CD14-positive monocyte (primary cell): Measurements from ENCODE around the gene BLOC1S1. TPM values are rescaled to one million over a fixed set of nuclear protein-coding genes. Genes with fewer than 3 reads are reported as not detected.
A peak's percentile ranks its signal among the peaks of the same experiment; 100 is the strongest.

Experiments
- DNase-seq, 3 donors: peaks; one replicate each; pipeline ENCODE4 v3.0.0-alpha.2; 2011 to 2022
- H2AFZ ChIP-seq: 2 replicates; pipeline ENCODE4 v1.6.0; 2012; ENCODE audit warnings: mild to moderate bottlenecking, low read depth, low read length, inconsistent platforms; ENCODE audit not compliant: insufficient read depth, poor library complexity, severe bottlenecking
- H3K27ac ChIP-seq, 2 donors: 1 replicate in 1 of 2; 2 replicates in 1 of 2; pipeline ENCODE4 v1.5.1; 2012 to 2013; ENCODE audit warnings: low read length in 2 of 2, control low read depth in 1 of 2, inconsistent platforms in 1 of 2, low read depth in 1 of 2, mild to moderate bottlenecking in 1 of 2
- H3K27me3 ChIP-seq, 2 donors: one replicate each; pipeline versions ENCODE4 v1.6.0 to v1.6.1; 2011 to 2013; ENCODE audit warnings: low read length in 2 of 2; ENCODE audit not compliant: control insufficient read depth in 2 of 2, insufficient read depth in 2 of 2
- H3K36me3 ChIP-seq, 2 donors: replicated peaks in 1 of 2; 1 replicate in 1 of 2; 2 replicates in 1 of 2; pipeline versions ENCODE4 v1.5.1 to v1.6.1; 2012 to 2013; ENCODE audit warnings: low read length in 2 of 2, control low read depth in 1 of 2, inconsistent platforms in 1 of 2, mild to moderate bottlenecking in 1 of 2; ENCODE audit not compliant: insufficient read depth in 2 of 2, control insufficient read depth in 1 of 2
- H3K4me1 ChIP-seq, 2 donors: 1 replicate in 1 of 2; 2 replicates in 1 of 2; pipeline versions ENCODE4 v1.5.1 to v1.6.1; 2012 to 2013; ENCODE audit warnings: low read length in 2 of 2, control low read depth in 1 of 2, inconsistent platforms in 1 of 2, mild to moderate bottlenecking in 1 of 2, moderate library complexity in 1 of 2; ENCODE audit not compliant: insufficient read depth in 2 of 2, control insufficient read depth in 1 of 2
- H3K4me2 ChIP-seq: replicated peaks from 2 replicates; pipeline ENCODE3; 2012; ENCODE audit warnings: low read length, moderate library complexity, mild to moderate bottlenecking; ENCODE audit not compliant: poor library complexity, severe bottlenecking; ENCODE audit errors: extremely low read depth
- H3K4me3 ChIP-seq, 3 experiments: fragments of 200-600 bp in 1 of 3; sonication (generic) in 1 of 3; replicated peaks in 1 of 3; 1 replicate in 2 of 3; 2 replicates in 1 of 3; pipeline ENCODE4 v1.5.1; 2011 to 2013; ENCODE audit warnings: low read length in 3 of 3, mild to moderate bottlenecking in 3 of 3, control low read depth in 2 of 3, low read depth in 2 of 3, inconsistent platforms in 1 of 3, moderate library complexity in 1 of 3
- H3K79me2 ChIP-seq: 2 replicates; pipeline ENCODE4 v1.6.0; 2012; ENCODE audit warnings: mild to moderate bottlenecking, control low read depth, inconsistent platforms, low read length, moderate library complexity; ENCODE audit not compliant: insufficient read depth
- H3K9ac ChIP-seq: 2 replicates; pipeline ENCODE4 v1.6.0; 2017; ENCODE audit warnings: low read length, mild to moderate bottlenecking; ENCODE audit not compliant: insufficient read depth, poor library complexity, severe bottlenecking
- H3K9me3 ChIP-seq, 2 donors: replicated peaks in 1 of 2; 1 replicate in 1 of 2; 2 replicates in 1 of 2; pipeline versions ENCODE4 v1.5.1 to v1.6.1; 2012 to 2013; ENCODE audit warnings: low read length in 2 of 2, control low read depth in 1 of 2; ENCODE audit not compliant: control insufficient read depth in 1 of 2, insufficient read depth in 1 of 2
- H4K20me1 ChIP-seq: 2 replicates; pipeline ENCODE4 v1.6.0; 2012; ENCODE audit warnings: mild to moderate bottlenecking, low read length, control low read depth, moderate library complexity; ENCODE audit not compliant: insufficient read depth
- H3K27ac Mint-ChIP-seq, 7 donors: one replicate each; pipeline ENCODE4 v1.8.0; 2020; ENCODE audit warnings: mild to moderate bottlenecking in 7 of 7, mixed read lengths in 7 of 7, moderate library complexity in 6 of 7, inconsistent platforms in 2 of 7
- H3K27me3 Mint-ChIP-seq, 3 donors: one replicate each; pipeline ENCODE4 v1.8.0; 2021 to 2022; ENCODE audit warnings: low read depth in 3 of 3, mild to moderate bottlenecking in 3 of 3, mixed read lengths in 3 of 3, moderate library complexity in 3 of 3, inconsistent platforms in 1 of 3
- H3K36me3 Mint-ChIP-seq, 2 donors: one replicate each; pipeline ENCODE4 v1.8.0; 2020; ENCODE audit warnings: mixed read lengths in 2 of 2, inconsistent platforms in 1 of 2, mild to moderate bottlenecking in 1 of 2
- H3K4me1 Mint-ChIP-seq: one replicate; pipeline ENCODE4 v1.8.0; 2020; ENCODE audit warnings: mild to moderate bottlenecking, mixed read lengths
- H3K4me3 Mint-ChIP-seq, 2 donors: one replicate each; pipeline ENCODE4 v1.8.0; 2020; ENCODE audit warnings: mild to moderate bottlenecking in 2 of 2, mixed read lengths in 2 of 2, moderate library complexity in 1 of 2
- H3K9me3 Mint-ChIP-seq, 7 donors: one replicate each; pipeline ENCODE4 v1.8.0; 2020 to 2022; ENCODE audit warnings: mixed read lengths in 7 of 7, mild to moderate bottlenecking in 6 of 7, moderate library complexity in 6 of 7, inconsistent platforms in 2 of 7
- WGBS: methylation state at CpG from one replicate; pipeline ENCODE4 v1.1.5; 2013; ENCODE audit warnings: missing lambda C conversion rate; ENCODE audit not compliant: insufficient coverage; 5-methylcytosine and 5-hydroxymethylcytosine counted together
- intact Hi-C, 2 donors: fragments of 100-400 bp; cut with micrococcal nuclease; formaldehyde crosslinking; loops; one replicate each; pipeline versions ENCODE4 v1.15.0 to v1.15.1; 2023
- polyA plus RNA-seq, 3 donors: library from polyadenylated mRNA; depleted of rRNA in 1 of 3; unstranded in 2 of 3; stranded (reverse) in 1 of 3; fragments of 300-500 nt in 2 of 3; fragments of >200 nt in 1 of 3; fragmentation: Illumina TruSeq in 2 of 3; gene quantifications; 1 replicate in 2 of 3; 2 replicates in 1 of 3; pipeline ENCODE4 v1.2.3, GENCODE V29; 2012 to 2021
- TF ChIP-seq, protein P1 (sequence below): fragments of 200-600 bp; IDR thresholded peaks from one replicate; pipeline ENCODE4 v1.8.0; 2022; ENCODE audit warnings: antibody characterized with exemption, mild to moderate bottlenecking

Gene BLOC1S1
- polyA plus RNA-seq, 3 donors: 222 to 358 (median 223) TPM

- Histone ChIP-seq H3K4me3 (no peak overlapping the region), H3K27me3 (peaks cover 2 to 4% of the 10 kb centered on the region in 2 donors), H3K9ac (no peak overlapping the region), H3K36me3 (no peaks in the 10 kb centered on the region), H3K9me3 (no peaks in the 10 kb centered on the region), H3K4me2 (no peak overlapping the region), H3K27ac (no peak overlapping the region), H2AFZ (peak overlapping the region; percentile 91), H4K20me1 (no peaks in the 10 kb centered on the region), H3K4me1 (peaks cover 11 to 18% of the 10 kb centered on the region in 2 donors), H3K79me2 (no peaks in the 10 kb centered on the region)
- 61% methylated on average over 6 of the region's 6 CpGs for WGBS
- Mint-ChIP-seq H3K27ac (peak overlapping the region in 4 of 7 donors; percentile 2 to 73 (median 16)), H3K9me3 (no peaks in the 10 kb centered on the region), H3K27me3 (peaks cover 10 to 18% (median 14%) of the 10 kb centered on the region in 3 donors), H3K4me1 (peaks cover 22% of the 10 kb centered on the region), H3K36me3 (peaks cover 0 to 3% of the 10 kb centered on the region in 2 donors), H3K4me3 (peak overlapping the region in 1 of 2 donors; percentile 9)
- peak; percentile 51 to 65 (median 59) for DNase-seq
- TF ChIP-seq, protein P1, sequence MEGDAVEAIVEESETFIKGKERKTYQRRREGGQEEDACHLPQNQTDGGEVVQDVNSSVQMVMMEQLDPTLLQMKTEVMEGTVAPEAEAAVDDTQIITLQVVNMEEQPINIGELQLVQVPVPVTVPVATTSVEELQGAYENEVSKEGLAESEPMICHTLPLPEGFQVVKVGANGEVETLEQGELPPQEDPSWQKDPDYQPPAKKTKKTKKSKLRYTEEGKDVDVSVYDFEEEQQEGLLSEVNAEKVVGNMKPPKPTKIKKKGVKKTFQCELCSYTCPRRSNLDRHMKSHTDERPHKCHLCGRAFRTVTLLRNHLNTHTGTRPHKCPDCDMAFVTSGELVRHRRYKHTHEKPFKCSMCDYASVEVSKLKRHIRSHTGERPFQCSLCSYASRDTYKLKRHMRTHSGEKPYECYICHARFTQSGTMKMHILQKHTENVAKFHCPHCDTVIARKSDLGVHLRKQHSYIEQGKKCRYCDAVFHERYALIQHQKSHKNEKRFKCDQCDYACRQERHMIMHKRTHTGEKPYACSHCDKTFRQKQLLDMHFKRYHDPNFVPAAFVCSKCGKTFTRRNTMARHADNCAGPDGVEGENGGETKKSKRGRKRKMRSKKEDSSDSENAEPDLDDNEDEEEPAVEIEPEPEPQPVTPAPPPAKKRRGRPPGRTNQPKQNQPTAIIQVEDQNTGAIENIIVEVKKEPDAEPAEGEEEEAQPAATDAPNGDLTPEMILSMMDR: peak; percentile 83
- intact Hi-C loops: loop anchor here in 1 of 2 donors (5.0 kb wide), 1 partner anchor 190 kb away; the partner anchor contains the start of gene PYM1
These were observed 21.1 kb downstream of the BLOC1S1 start for GRCh38 chr12:55736780-55737580.

DNA sequence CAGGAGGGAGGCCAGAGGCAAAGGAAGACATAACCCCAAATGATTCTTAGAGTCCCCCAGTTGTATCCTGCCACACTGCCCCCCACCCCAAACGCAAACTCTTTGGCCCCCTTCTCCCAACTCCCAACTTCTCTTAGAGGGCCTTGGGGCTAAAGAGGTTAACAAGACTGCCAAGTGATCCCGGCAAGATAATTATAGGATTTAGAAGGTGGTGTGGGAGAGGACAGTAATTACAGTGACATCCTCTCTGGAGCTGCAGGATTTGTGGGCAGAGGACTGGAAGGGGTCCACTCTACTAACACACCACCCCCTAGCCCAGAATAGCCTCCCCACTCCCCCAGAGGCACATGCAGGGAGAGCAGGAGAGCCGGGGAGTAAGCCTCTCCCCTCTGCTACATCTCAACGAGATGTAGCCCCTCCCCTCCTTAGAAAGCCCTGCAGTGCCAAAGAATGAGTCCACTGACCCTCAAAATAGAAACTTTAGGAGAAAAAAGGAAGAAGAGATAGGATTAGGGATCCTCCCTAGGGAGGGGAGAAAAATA is 21.8 kb downstream of the BLOC1S1 start:
- H3K27ac Mint-ChIP-seq: peak overlapping the region in 3 of 7 donors; percentile 9 to 90 (median 48)
- Histone ChIP-seq H3K4me1 (peaks cover 14 to 21% of the 10 kb centered on the region in 2 donors), H3K36me3 (no peaks in the 10 kb centered on the region), H3K27ac (peak overlapping the region; percentile 33 to 65), H3K9ac (no peak overlapping the region), H2AFZ (peak overlapping the region; percentile 91), H3K4me2 (peak overlapping the region; percentile 95), H3K4me3 (peak overlapping the region in 1 of 3 experiments; percentile 82), H4K20me1 (no peaks in the 10 kb centered on the region), H3K79me2 (no peaks in the 10 kb centered on the region), H3K27me3 (peaks cover 8 to 10% of the 10 kb centered on the region in 2 donors), H3K9me3 (no peaks in the 10 kb centered on the region)
- peaks cover 28% of the 10 kb centered on the region for H3K4me1 Mint-ChIP-seq
- H3K27me3 Mint-ChIP-seq: peaks cover 17 to 24% (median 20%) of the 10 kb centered on the region in 3 donors
- peaks cover 0 to 2% (median 0%) of the 10 kb centered on the region in 7 donors for H3K9me3 Mint-ChIP-seq
- intact Hi-C loops: loop anchor here (1.0 to 5.0 kb wide), 3 partner anchors 7 to 203 kb away; partner anchors contain the start of gene PYM1 (in 1 of the 2)
- no CpG with 5 or more reads among the region's 4 CpGs for WGBS
- H3K36me3 Mint-ChIP-seq: peaks cover 0 to 2% of the 10 kb centered on the region in 2 donors
- DNase-seq: no peak
- peak overlapping the region in 1 of 2 donors; percentile 85 for H3K4me3 Mint-ChIP-seq
- TF ChIP-seq, protein P1: peak; percentile 18
